ENCODE results near the gene PICALM. TPM values are rescaled to one million over a fixed set of nuclear protein-coding genes. Genes with fewer than 3 reads are reported as not detected.

PICALM gene
- total and polyA plus RNA-seq, 10 of the 15 experiments (the other 5 are each of a cell fraction or from before 2014, with no cell fraction given), result 4.3 to 150 (median 41.8) TPM

DNA sequence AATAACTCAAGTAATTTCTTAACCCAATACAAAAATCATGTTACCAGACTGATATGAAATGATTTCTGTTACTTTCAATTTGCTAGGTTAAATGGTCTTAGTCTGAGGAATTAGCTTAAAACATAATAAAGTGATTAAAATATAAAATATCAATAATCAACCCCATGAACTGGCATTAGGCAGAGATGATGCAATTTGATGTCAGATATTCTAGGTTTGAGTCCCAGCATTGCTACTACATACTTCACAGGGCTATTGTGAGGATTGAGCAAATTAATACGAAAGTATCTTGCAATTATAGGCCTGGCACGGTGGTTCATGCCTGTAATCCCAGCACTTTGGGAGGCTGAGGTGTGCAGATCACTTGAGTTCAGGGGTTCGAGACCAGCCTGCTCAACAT lies 66.5 kb downstream of the PICALM start:
- H3K9me3 ChIP-seq (replicated peaks; ENCODE audit: control insufficient read depth, insufficient read depth, low read length), result no peaks in the 10 kb centered on the region
- in situ Hi-C loops (cut with MboI) (no loop called here), intact Hi-C loops (cut with micrococcal nuclease; ENCODE audit: unreplicated experiment) (no loop called here)
- RAD21 ChIA-PET (ENCODE audit: unreplicated experiment), result no interaction called here
- SMC1A ChIA-PET (ENCODE audit: uncharacterized antibody, unreplicated experiment), result interaction anchor here (2.4 kb wide), 1 partner anchor 14 kb away, joined by 10 read pairs; no protein-coding TSS in a partner anchor
- TF ChIP-seq CREM (IDR thresholded peaks at IDR 0.05; ENCODE audit: low read depth) (no peak), EED (IDR thresholded peaks at IDR 0.05; ENCODE audit: low read depth) (no peak), CHD4 (IDR thresholded peaks at IDR 0.05) (no peak), CREB1 (IDR thresholded peaks at IDR 0.05; ENCODE audit: low read depth) (no peak), IKZF1 (conservative IDR thresholded peaks at IDR 0.05) (no peak), HDAC2 (IDR thresholded peaks at IDR 0.05) (no peak), EGR1 (IDR thresholded peaks at IDR 0.05; ENCODE audit: borderline replicate concordance in 1 of 2, low read depth in 2 of 2, low read length in 2 of 2) (no peak), SP1 (IDR thresholded peaks at IDR 0.05; ENCODE audit: low read depth, low read length) (no peak), EP300 (IDR thresholded peaks at IDR 0.05; ENCODE audit: borderline replicate concordance in 1 of 2, control insufficient read depth in 1 of 2, low read depth in 2 of 2, low read length in 2 of 2) (no peak), BACH1 (IDR thresholded peaks at IDR 0.05; ENCODE audit: borderline replicate concordance) (no peak), MTA3 (IDR thresholded peaks at IDR 0.05; ENCODE audit: borderline replicate concordance, low read length) (no peak), CHD1 (IDR thresholded peaks at IDR 0.05; ENCODE audit: low read depth, low read length) (no peak), DPF2 (IDR thresholded peaks at IDR 0.05) (no peak), SRF (IDR thresholded peaks at IDR 0.05; ENCODE audit: low read depth in 2 of 2, low read length in 2 of 2) (no peak), JUND (IDR thresholded peaks at IDR 0.05; ENCODE audit: low read depth, low read length) (no peak), SREBF2 (IDR thresholded peaks at IDR 0.05; ENCODE audit: low read length) (no peak), ZZZ3 (IDR thresholded peaks at IDR 0.05; ENCODE audit: control insufficient read depth, insufficient read length, low read depth) (no peak)
- TF ChIP-seq, protein P1, sequence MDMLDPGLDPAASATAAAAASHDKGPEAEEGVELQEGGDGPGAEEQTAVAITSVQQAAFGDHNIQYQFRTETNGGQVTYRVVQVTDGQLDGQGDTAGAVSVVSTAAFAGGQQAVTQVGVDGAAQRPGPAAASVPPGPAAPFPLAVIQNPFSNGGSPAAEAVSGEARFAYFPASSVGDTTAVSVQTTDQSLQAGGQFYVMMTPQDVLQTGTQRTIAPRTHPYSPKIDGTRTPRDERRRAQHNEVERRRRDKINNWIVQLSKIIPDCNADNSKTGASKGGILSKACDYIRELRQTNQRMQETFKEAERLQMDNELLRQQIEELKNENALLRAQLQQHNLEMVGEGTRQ (IDR thresholded peaks at IDR 0.05; ENCODE audit: borderline replicate concordance, low read depth, low read length), result no peak
- TF ChIP-seq, protein P2, sequence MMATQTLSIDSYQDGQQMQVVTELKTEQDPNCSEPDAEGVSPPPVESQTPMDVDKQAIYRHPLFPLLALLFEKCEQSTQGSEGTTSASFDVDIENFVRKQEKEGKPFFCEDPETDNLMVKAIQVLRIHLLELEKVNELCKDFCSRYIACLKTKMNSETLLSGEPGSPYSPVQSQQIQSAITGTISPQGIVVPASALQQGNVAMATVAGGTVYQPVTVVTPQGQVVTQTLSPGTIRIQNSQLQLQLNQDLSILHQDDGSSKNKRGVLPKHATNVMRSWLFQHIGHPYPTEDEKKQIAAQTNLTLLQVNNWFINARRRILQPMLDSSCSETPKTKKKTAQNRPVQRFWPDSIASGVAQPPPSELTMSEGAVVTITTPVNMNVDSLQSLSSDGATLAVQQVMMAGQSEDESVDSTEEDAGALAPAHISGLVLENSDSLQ (IDR thresholded peaks at IDR 0.05), result no peak
- TF ChIP-seq, protein P3, sequence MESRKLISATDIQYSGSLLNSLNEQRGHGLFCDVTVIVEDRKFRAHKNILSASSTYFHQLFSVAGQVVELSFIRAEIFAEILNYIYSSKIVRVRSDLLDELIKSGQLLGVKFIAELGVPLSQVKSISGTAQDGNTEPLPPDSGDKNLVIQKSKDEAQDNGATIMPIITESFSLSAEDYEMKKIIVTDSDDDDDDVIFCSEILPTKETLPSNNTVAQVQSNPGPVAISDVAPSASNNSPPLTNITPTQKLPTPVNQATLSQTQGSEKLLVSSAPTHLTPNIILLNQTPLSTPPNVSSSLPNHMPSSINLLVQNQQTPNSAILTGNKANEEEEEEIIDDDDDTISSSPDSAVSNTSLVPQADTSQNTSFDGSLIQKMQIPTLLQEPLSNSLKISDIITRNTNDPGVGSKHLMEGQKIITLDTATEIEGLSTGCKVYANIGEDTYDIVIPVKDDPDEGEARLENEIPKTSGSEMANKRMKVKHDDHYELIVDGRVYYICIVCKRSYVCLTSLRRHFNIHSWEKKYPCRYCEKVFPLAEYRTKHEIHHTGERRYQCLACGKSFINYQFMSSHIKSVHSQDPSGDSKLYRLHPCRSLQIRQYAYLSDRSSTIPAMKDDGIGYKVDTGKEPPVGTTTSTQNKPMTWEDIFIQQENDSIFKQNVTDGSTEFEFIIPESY (IDR thresholded peaks at IDR 0.05), result no peak
- no peak overlapping the region for H3K4me3 ChIP-seq
- no peaks in the 10 kb centered on the region for H3K27me3 ChIP-seq (replicated peaks in 1 of 2; ENCODE audit: control insufficient read depth in 2 of 2, insufficient read depth in 2 of 2, low read length in 1 of 2)
- WGBS (ENCODE audit: insufficient coverage, insufficient replicate concordance, low lambda C conversion rate, missing lambda C conversion rate), result 100% methylated on average over 3 of the region's 3 CpGs
- BruUV-seq (replicated peaks), result no TSS peak
- H3K79me2 ChIP-seq (ENCODE audit: control insufficient read depth, insufficient read depth, low read length), result no peaks in the 10 kb centered on the region
- H3K27ac ChIP-seq (ENCODE audit: control insufficient read depth, insufficient read depth), result no peak overlapping the region
- POLR2A ChIA-PET, result no interaction called here
- H3K4me1 ChIP-seq (ENCODE audit: control insufficient read depth, insufficient read depth, low read length), result no peaks in the 10 kb centered on the region
- ATAC-seq (no peak), FAIRE-seq (no peak), DNase-seq (ENCODE audit: low read depth, low spot score) (no peak)
- H4K20me1 ChIP-seq (ENCODE audit: control insufficient read depth, insufficient read depth), result no peaks in the 10 kb centered on the region
- H2AFZ ChIP-seq (ENCODE audit: control insufficient read depth, low read depth, low read length), result no peak overlapping the region
- CTCF ChIA-PET, result interaction anchor here (1.0 kb wide), 2 partner anchors 10 to 39 kb away, joined by 3 read pairs; no protein-coding TSS in a partner anchor
- H3K4me2 ChIP-seq (ENCODE audit: control insufficient read depth, insufficient read depth), result no peak overlapping the region
- H3K9ac ChIP-seq (ENCODE audit: control insufficient read depth, insufficient read depth, low read length), result no peak overlapping the region
- peaks cover 6 to 32% of the 10 kb centered on the region in 2 experiments for H3K36me3 ChIP-seq (ENCODE audit: control insufficient read depth in 2 of 2, insufficient read depth in 2 of 2, low read length in 1 of 2)

All from GM12878 (cell line).